ENCODE measurements around the gene TBP.

Gene TBP

DNA sequence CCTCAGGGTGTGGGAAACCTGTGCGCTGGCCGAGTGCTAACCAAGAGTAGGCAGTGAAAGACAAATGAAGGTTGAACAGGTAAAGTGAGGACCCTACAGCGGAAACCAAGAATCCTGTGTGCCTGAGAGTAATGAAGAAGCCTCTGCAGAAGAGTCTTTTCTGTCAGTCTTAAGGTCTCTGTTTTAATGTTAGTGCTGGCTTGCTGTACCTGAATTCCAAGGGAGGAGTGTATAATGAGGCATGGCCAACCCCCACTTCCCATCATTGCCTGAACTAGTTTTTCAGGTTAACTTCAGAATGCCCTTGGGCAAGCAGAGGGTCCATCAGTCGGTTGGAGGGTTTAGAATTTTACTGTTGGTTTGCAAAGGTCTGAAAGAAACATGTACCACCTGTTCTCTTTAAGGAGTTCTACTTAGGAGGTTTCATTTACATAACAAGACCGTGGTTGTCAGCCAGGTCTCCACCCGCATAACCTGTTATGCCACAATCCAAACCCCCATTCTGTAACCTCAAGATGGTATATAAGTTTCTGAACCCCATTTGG is 30.9 kb downstream of the TBP start:
- Histone ChIP-seq H3K18ac (ENCODE audit: low read depth in 1 of 2, low read length in 2 of 2) (peak overlapping the region; percentile 50 to 98), H3K4ac (ENCODE audit: low read depth in 1 of 2, low read length in 2 of 2) (peak overlapping the region; percentile 29 to 90), H2AFZ (ENCODE audit: low read depth, low read length) (peak overlapping the region; percentile 87), H3K9me3 (ENCODE audit: control insufficient read depth, low read length) (peaks cover 6% of the 10 kb centered on the region), H2BK12ac (ENCODE audit: low read length in 2 of 2) (no peak overlapping the region), H3K4me2 (ENCODE audit: low read length, poor library complexity, severe bottlenecking) (peak overlapping the region; percentile 87), H3K23ac (ENCODE audit: low read length in 2 of 2) (no peak overlapping the region), H3K79me1 (replicated peaks; ENCODE audit: low read length, poor library complexity, severe bottlenecking) (peaks cover 14% of the 10 kb centered on the region), H4K91ac (ENCODE audit: low read length) (no peak overlapping the region), H3K4me3 (ENCODE audit: insufficient read depth in 1 of 2, low read depth in 1 of 2, low read length in 2 of 2) (peak overlapping the region; percentile 82 to 91), H3K9ac (ENCODE audit: low read length) (peak overlapping the region; percentile 92), H4K8ac (ENCODE audit: low read length) (peak overlapping the region; percentile 58), H3K27me3 (ENCODE audit: control insufficient read depth in 1 of 2, insufficient read depth in 1 of 2, low read length in 2 of 2) (no peaks in the 10 kb centered on the region), H2BK15ac (ENCODE audit: low read depth, poor library complexity, severe bottlenecking) (no peak overlapping the region), H3K27ac (ENCODE audit: low read length, poor library complexity, severe bottlenecking) (peak overlapping the region; percentile 61), H2BK5ac (ENCODE audit: low read depth, low read length, poor library complexity, severe bottlenecking) (no peak overlapping the region), H3K36me3 (ENCODE audit: control insufficient read depth in 1 of 2, insufficient read depth in 2 of 2, low read depth in 1 of 2, low read length in 2 of 2) (peaks cover 10 to 30% of the 10 kb centered on the region in 2 experiments), H3K4me1 (ENCODE audit: control insufficient read depth, insufficient read depth, low read depth, low read length) (peaks cover 2% of the 10 kb centered on the region), H3K14ac (ENCODE audit: low read length in 2 of 2) (peak overlapping the region in 1 of 2 experiments; percentile 99), H2AK5ac (ENCODE audit: low read length, severe bottlenecking) (no peak overlapping the region), H2BK120ac (ENCODE audit: low read depth, low read length) (no peak overlapping the region)
- 6% methylated on average over 6 of the region's 6 CpGs for whole genome bisulfite sequencing
- DNase-seq, result no peak

DNA sequence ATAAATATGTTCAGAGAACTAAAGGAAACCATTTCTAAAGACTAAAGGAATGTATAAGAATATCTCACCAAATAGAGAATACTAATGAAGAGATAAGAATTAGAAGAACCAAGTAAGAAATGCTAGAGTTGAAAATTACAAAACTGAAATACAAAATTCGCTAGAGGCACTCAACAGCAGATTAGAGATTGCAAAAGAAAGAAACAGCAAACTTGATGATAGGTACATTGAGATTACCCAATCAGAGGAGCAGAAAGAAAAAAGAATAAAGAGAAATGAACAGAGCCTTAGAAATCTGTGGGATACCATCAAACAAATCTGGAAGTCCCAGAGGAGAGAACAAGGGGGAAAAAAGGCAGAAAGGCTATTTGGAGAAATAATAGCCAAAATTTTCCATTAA is 36.6 kb downstream of the TBP start:
- H3K4me2 ChIP-seq (ENCODE audit: low read length, poor library complexity, severe bottlenecking), result no peak overlapping the region
- no peak overlapping the region for H2AFZ ChIP-seq (ENCODE audit: low read depth, low read length)
- no peak overlapping the region for H3K18ac ChIP-seq (ENCODE audit: low read depth in 1 of 2, low read length in 2 of 2)
- no peak overlapping the region for H3K27ac ChIP-seq (ENCODE audit: low read length, poor library complexity, severe bottlenecking)
- no peak overlapping the region for H2BK120ac ChIP-seq (ENCODE audit: low read depth, low read length)
- no peaks in the 10 kb centered on the region for H3K4me1 ChIP-seq (ENCODE audit: control insufficient read depth, insufficient read depth, low read depth, low read length)
- no peak overlapping the region for H2BK5ac ChIP-seq (ENCODE audit: low read depth, low read length, poor library complexity, severe bottlenecking)
- H2BK12ac ChIP-seq (ENCODE audit: low read length in 2 of 2), result no peak overlapping the region
- H2AK5ac ChIP-seq (ENCODE audit: low read length, severe bottlenecking), result no peak overlapping the region
- H3K23ac ChIP-seq (ENCODE audit: low read length in 2 of 2), result no peak overlapping the region
- no peak overlapping the region for H3K4me3 ChIP-seq (ENCODE audit: insufficient read depth in 1 of 2, low read depth in 1 of 2, low read length in 2 of 2)
- no peak for DNase-seq
- H3K14ac ChIP-seq (ENCODE audit: low read length in 2 of 2), result no peak overlapping the region
- WGBS, result 100% methylated on average over 1 of the region's 1 CpG
- no peaks in the 10 kb centered on the region for H3K36me3 ChIP-seq (ENCODE audit: control insufficient read depth in 1 of 2, insufficient read depth in 2 of 2, low read depth in 1 of 2, low read length in 2 of 2)
- H3K4ac ChIP-seq (ENCODE audit: low read depth in 1 of 2, low read length in 2 of 2), result no peak overlapping the region
- H3K79me1 ChIP-seq (replicated peaks; ENCODE audit: low read length, poor library complexity, severe bottlenecking), result no peaks in the 10 kb centered on the region
- H4K8ac ChIP-seq (ENCODE audit: low read length), result no peak overlapping the region
- H3K9ac ChIP-seq (ENCODE audit: low read length), result no peak overlapping the region
- no peak overlapping the region for H2BK15ac ChIP-seq (ENCODE audit: low read depth, poor library complexity, severe bottlenecking)
- H4K91ac ChIP-seq (ENCODE audit: low read length), result no peak overlapping the region
- H3K9me3 ChIP-seq (ENCODE audit: control insufficient read depth, low read length), result peaks cover 31% of the 10 kb centered on the region
- H3K27me3 ChIP-seq (ENCODE audit: control insufficient read depth in 1 of 2, insufficient read depth in 1 of 2, low read length in 2 of 2), result no peaks in the 10 kb centered on the region

DNA sequence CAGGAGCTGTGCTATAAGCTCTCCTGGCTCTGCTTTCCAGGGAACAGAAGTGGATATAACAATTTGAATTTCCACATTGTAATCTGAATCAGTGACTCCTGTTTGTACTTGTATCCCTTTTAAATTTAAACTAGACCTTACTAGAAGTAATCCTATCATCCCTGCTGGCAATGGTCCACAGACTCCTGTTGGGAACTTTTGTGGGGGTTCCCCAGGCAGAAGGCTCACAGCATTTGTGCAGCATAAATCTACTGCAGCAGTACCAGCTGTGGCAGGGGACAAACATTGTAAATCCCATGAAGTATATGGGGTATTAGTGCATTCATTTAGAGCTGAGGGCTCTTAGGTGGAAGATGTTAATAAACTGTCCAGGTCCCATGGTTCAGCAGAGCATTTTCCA is 42.3 kb downstream of the TBP start:
- H3K4me3 ChIP-seq (ENCODE audit: insufficient read depth in 1 of 2, low read depth in 1 of 2, low read length in 2 of 2), result no peak overlapping the region
- DNase-seq, result no peak
- H3K27me3 ChIP-seq (ENCODE audit: control insufficient read depth in 1 of 2, insufficient read depth in 1 of 2, low read length in 2 of 2), result peaks cover 3 to 7% of the 10 kb centered on the region in 2 experiments
- no peak overlapping the region for H3K14ac ChIP-seq (ENCODE audit: low read length in 2 of 2)
- H4K91ac ChIP-seq (ENCODE audit: low read length), result no peak overlapping the region
- no peak overlapping the region for H3K18ac ChIP-seq (ENCODE audit: low read depth in 1 of 2, low read length in 2 of 2)
- no peak overlapping the region for H3K27ac ChIP-seq (ENCODE audit: low read length, poor library complexity, severe bottlenecking)
- no peak overlapping the region for H2BK5ac ChIP-seq (ENCODE audit: low read depth, low read length, poor library complexity, severe bottlenecking)
- H3K23ac ChIP-seq (ENCODE audit: low read length in 2 of 2), result no peak overlapping the region
- H3K79me1 ChIP-seq (replicated peaks; ENCODE audit: low read length, poor library complexity, severe bottlenecking), result no peaks in the 10 kb centered on the region
- H4K8ac ChIP-seq (ENCODE audit: low read length), result no peak overlapping the region
- H2AK5ac ChIP-seq (ENCODE audit: low read length, severe bottlenecking), result no peak overlapping the region
- H2BK15ac ChIP-seq (ENCODE audit: low read depth, poor library complexity, severe bottlenecking), result no peak overlapping the region
- H3K9me3 ChIP-seq (ENCODE audit: control insufficient read depth, low read length), result peaks cover 17% of the 10 kb centered on the region
- H2AFZ ChIP-seq (ENCODE audit: low read depth, low read length), result no peak overlapping the region
- no peak overlapping the region for H2BK120ac ChIP-seq (ENCODE audit: low read depth, low read length)
- no peak overlapping the region for H3K4ac ChIP-seq (ENCODE audit: low read depth in 1 of 2, low read length in 2 of 2)
- H3K4me1 ChIP-seq (ENCODE audit: control insufficient read depth, insufficient read depth, low read depth, low read length), result no peaks in the 10 kb centered on the region
- H3K9ac ChIP-seq (ENCODE audit: low read length), result no peak overlapping the region
- no peak overlapping the region for H2BK12ac ChIP-seq (ENCODE audit: low read length in 2 of 2)
- H3K36me3 ChIP-seq (ENCODE audit: control insufficient read depth in 1 of 2, insufficient read depth in 2 of 2, low read depth in 1 of 2, low read length in 2 of 2), result no peaks in the 10 kb centered on the region
- no peak overlapping the region for H3K4me2 ChIP-seq (ENCODE audit: low read length, poor library complexity, severe bottlenecking)

GRCh38 chr6:170597278-170597677 is 43.1 kb downstream of the TBP start:
- Histone ChIP-seq H3K9me3 (ENCODE audit: control insufficient read depth, low read length) (peaks cover 8% of the 10 kb centered on the region), H3K36me3 (ENCODE audit: control insufficient read depth in 1 of 2, insufficient read depth in 2 of 2, low read depth in 1 of 2, low read length in 2 of 2) (no peaks in the 10 kb centered on the region), H3K9ac (ENCODE audit: low read length) (no peak overlapping the region), H3K27me3 (ENCODE audit: control insufficient read depth in 1 of 2, insufficient read depth in 1 of 2, low read length in 2 of 2) (peaks cover 3 to 7% of the 10 kb centered on the region in 2 experiments), H2BK5ac (ENCODE audit: low read depth, low read length, poor library complexity, severe bottlenecking) (no peak overlapping the region), H3K4me1 (ENCODE audit: control insufficient read depth, insufficient read depth, low read depth, low read length) (no peaks in the 10 kb centered on the region), H2BK12ac (ENCODE audit: low read length in 2 of 2) (no peak overlapping the region), H3K4ac (ENCODE audit: low read depth in 1 of 2, low read length in 2 of 2) (no peak overlapping the region), H4K91ac (ENCODE audit: low read length) (no peak overlapping the region), H3K18ac (ENCODE audit: low read depth in 1 of 2, low read length in 2 of 2) (no peak overlapping the region), H3K27ac (ENCODE audit: low read length, poor library complexity, severe bottlenecking) (no peak overlapping the region), H2AK5ac (ENCODE audit: low read length, severe bottlenecking) (no peak overlapping the region), H3K79me1 (replicated peaks; ENCODE audit: low read length, poor library complexity, severe bottlenecking) (no peaks in the 10 kb centered on the region), H3K23ac (ENCODE audit: low read length in 2 of 2) (no peak overlapping the region), H3K14ac (ENCODE audit: low read length in 2 of 2) (no peak overlapping the region), H3K4me3 (ENCODE audit: insufficient read depth in 1 of 2, low read depth in 1 of 2, low read length in 2 of 2) (no peak overlapping the region), H2AFZ (ENCODE audit: low read depth, low read length) (no peak overlapping the region), H2BK120ac (ENCODE audit: low read depth, low read length) (no peak overlapping the region), H3K4me2 (ENCODE audit: low read length, poor library complexity, severe bottlenecking) (no peak overlapping the region), H4K8ac (ENCODE audit: low read length) (no peak overlapping the region), H2BK15ac (ENCODE audit: low read depth, poor library complexity, severe bottlenecking) (no peak overlapping the region)
- DNase-seq, result no peak

All from mesenchymal stem cell (in vitro differentiated cells and primary cell).